Lung (tissue), 12 donors: ENCODE results near the gene NDUFAF3. TPM values are rescaled to one million over a fixed set of nuclear protein-coding genes. Genes with fewer than 3 reads are reported as not detected.

ENCODE experiments used
- ATAC-seq: fragments of 200-7000 bp; cut with Tn5 transposase; one replicate; pipeline ENCODE4 v1.9.1; 2020; ENCODE audit warnings: moderate number of reproducible peaks; ENCODE audit not compliant: insufficient read depth, low FRiP score
- DNase-seq, 3 donors: peaks; one replicate each; pipeline ENCODE4 v3.0.0-alpha.2; 2013 to 2017
- H3K27ac ChIP-seq, 2 donors: one replicate each; pipeline ENCODE4 v1.5.1; 2013; ENCODE audit warnings: mild to moderate bottlenecking in 2 of 2, moderate library complexity in 2 of 2, control low read depth in 1 of 2, inconsistent platforms in 1 of 2, low read depth in 1 of 2, low read length in 1 of 2
- H3K27me3 ChIP-seq, 3 donors: one replicate each; pipeline ENCODE4 v1.5.1; 2013; ENCODE audit warnings: low read length in 2 of 3; ENCODE audit not compliant: control insufficient read depth in 3 of 3, insufficient read depth in 3 of 3
- H3K36me3 ChIP-seq, 4 donors: one replicate each; pipeline ENCODE4 v1.5.1; 2013; ENCODE audit warnings: low read length in 4 of 4, mild to moderate bottlenecking in 1 of 4, moderate library complexity in 1 of 4; ENCODE audit not compliant: control insufficient read depth in 4 of 4, insufficient read depth in 4 of 4
- H3K4me1 ChIP-seq, 5 donors: one replicate each; pipeline ENCODE4 v1.5.1; 2013; ENCODE audit warnings: low read length in 5 of 5, mild to moderate bottlenecking in 2 of 5, moderate library complexity in 1 of 5; ENCODE audit not compliant: control insufficient read depth in 5 of 5, insufficient read depth in 5 of 5
- H3K4me3 ChIP-seq: one replicate; pipeline ENCODE4 v1.5.1; 2013; ENCODE audit warnings: mild to moderate bottlenecking, control low read depth, moderate library complexity
- H3K9ac ChIP-seq, 2 donors: one replicate each; pipeline ENCODE4 v1.5.1; 2013; ENCODE audit warnings: low read length in 2 of 2, control low read depth in 1 of 2; ENCODE audit not compliant: insufficient read depth in 1 of 2
- H3K9me3 ChIP-seq, 4 donors: one replicate each; pipeline ENCODE4 v1.5.1; 2013; ENCODE audit warnings: low read length in 3 of 4, mild to moderate bottlenecking in 1 of 4, moderate library complexity in 1 of 4; ENCODE audit not compliant: control insufficient read depth in 4 of 4, insufficient read depth in 3 of 4
- CTCF ChIP-seq: IDR thresholded peaks from 2 replicates; pipeline ENCODE4 v1.5.1; 2012; ENCODE audit warnings: mild to moderate bottlenecking; ENCODE audit errors: control extremely low read depth, extremely low read depth
- WGBS, 2 donors: extraction: QIAGEN DNeasy Blood & Tissue Kit; methylation state at CpG; one replicate each; pipeline ENCODE4 v1.1.7; 2013; 5-methylcytosine and 5-hydroxymethylcytosine counted together
- polyA plus RNA-seq, 2 donors: library from polyadenylated mRNA; stranded (reverse); fragments of 200-250 nt; gene quantifications; one replicate each; pipeline ENCODE4 v1.2.1, GENCODE V29; 2013
- total RNA-seq, 2 donors: library from RNA; depleted of rRNA in 1 of 2; stranded (reverse); fragments of >200 nt in 1 of 2; gene quantifications; one replicate each; pipeline ENCODE4 v1.2.1, GENCODE V29; 2014 to 2021
- donor health status: control.
- donor health status: control.
- donor health status: Bipolar disorder and iron deficiency.
- donor health status: healthy.
- donor health status: DM: yes; HTN: yes; CAD: no.

The NDUFAF3 gene
- total and polyA plus RNA-seq, 4 donors = 49.9 to 143 (median 110) TPM

- H3K4me1 ChIP-seq = peaks cover 5 to 21% (median 7%) of the 10 kb centered on the region in 5 donors
- DNase-seq = peak in 1 of 3 donors; percentile 30
- no peak overlapping the region for H3K27ac ChIP-seq
- 91 to 97% methylated on average over 6 of the region's 6 CpGs for WGBS, 2 donors
- no peaks in the 10 kb centered on the region for H3K9me3 ChIP-seq
- H3K36me3 ChIP-seq = peaks cover 5 to 36% (median 34%) of the 10 kb centered on the region in 4 donors
- H3K4me3 ChIP-seq = no peak overlapping the region
- no peaks in the 10 kb centered on the region for H3K27me3 ChIP-seq
- TF ChIP-seq CTCF = no peak
- no peak overlapping the region for H3K9ac ChIP-seq
- no peak for ATAC-seq
Observed at GRCh38 chr3:49032646-49033304, 10.9 kb downstream of the NDUFAF3 start.

- TF ChIP-seq CTCF = no peak
- H3K27me3 ChIP-seq = no peaks in the 10 kb centered on the region
- ATAC-seq (no peak), DNase-seq (no peak)
- H3K36me3 ChIP-seq = peaks cover 5 to 38% (median 33%) of the 10 kb centered on the region in 4 donors
- H3K27ac ChIP-seq = no peak overlapping the region
- no peak overlapping the region for H3K4me3 ChIP-seq
- WGBS, 2 donors = 96 to 100% methylated on average over 2 of the region's 2 CpGs
- H3K4me1 ChIP-seq = peaks cover 0 to 6% (median 0%) of the 10 kb centered on the region in 5 donors
- H3K9ac ChIP-seq = no peak overlapping the region
- no peaks in the 10 kb centered on the region for H3K9me3 ChIP-seq
Observed at GRCh38 chr3:49034650-49035049, 12.7 kb downstream of the NDUFAF3 start.

GRCh38 chr3:49035281-49035680 lies 13.4 kb downstream of the NDUFAF3 start:
- 69 to 91% methylated on average over 3 of the region's 3 CpGs for WGBS, 2 donors
- ATAC-seq = no peak
- Histone ChIP-seq H3K9me3 (no peaks in the 10 kb centered on the region), H3K27ac (no peak overlapping the region), H3K27me3 (no peaks in the 10 kb centered on the region), H3K4me3 (no peak overlapping the region), H3K36me3 (peaks cover 8 to 39% (median 35%) of the 10 kb centered on the region in 4 donors), H3K4me1 (peaks cover 0 to 5% (median 0%) of the 10 kb centered on the region in 5 donors), H3K9ac (no peak overlapping the region)
- no peak for TF ChIP-seq CTCF
- DNase-seq = no peak
